Measurements from ENCODE around the gene NPR1.
A peak's percentile ranks its signal among the peaks of the same experiment; 100 is the strongest.
"Not testable (repeated sequence)": the region's sequence is repeated elsewhere in the genome, so short reads cannot be mapped to it uniquely, and the experiment has no call there.

NPR1 gene

GRCh38 chr1:153682730-153683129, 4.2 kb downstream of the NPR1 start:
- DNase-seq, result no peak

DNA sequence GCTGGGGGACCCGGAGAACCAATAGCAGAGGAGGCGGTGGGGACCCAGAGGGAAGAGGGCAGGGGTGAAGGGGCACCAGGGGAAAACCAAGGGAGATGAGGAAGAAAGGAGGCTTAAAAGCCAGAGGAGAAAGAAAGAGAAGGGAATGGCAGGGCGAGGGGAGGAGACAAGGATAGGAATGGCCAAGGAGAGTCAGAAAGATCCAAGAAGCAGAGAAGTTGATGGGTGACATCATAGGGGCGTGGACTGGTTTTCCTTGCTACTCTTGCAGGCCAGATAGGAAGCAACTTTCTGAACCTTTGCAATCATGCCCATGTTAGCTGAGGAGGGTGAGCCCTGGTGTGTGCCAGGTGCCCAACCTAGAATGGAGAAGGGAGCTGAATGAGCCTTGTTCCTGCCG, 5.4 kb downstream of the NPR1 start:
- no peak for DNase-seq

GRCh38 chr1:153684892-153685291, 6.4 kb downstream of the NPR1 start:
- DNase-seq, result no peak

DNA sequence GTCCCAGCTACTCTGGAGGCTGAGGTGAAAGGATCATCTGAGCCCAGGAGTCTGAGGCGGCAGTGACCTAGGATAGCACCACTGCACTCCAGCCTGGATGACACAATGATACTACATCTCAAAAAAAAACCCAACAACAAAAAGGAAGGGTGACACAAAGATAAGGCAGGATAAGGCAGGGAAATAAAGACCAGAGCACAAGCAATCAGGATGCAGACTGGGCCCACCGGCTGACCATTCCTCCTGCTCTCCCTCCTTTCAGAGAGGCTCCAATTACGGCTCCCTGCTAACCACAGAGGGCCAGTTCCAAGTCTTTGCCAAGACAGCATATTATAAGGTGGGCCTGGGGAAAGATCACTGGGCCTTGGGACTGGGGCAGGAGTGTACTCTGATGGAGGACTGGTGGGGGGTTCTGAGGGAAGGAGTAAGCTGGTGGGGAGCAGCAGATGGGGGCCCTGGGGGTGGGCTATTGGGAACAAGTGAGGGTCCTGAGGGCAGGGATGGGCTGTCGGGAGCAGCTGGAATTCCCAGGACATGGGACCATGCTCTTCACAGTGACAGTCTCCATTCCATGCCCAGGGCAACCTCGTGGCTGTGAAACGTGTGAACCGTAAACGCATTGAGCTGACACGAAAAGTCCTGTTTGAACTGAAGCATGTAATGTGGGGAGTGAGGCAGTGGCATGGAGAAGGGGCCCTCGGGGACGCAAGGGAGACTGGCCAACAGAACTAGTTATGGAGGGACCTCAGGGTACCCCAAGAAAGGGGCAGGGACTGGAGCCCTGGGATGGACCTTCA, 7.3 kb downstream of the NPR1 start:
- DNase-seq, result no peak

DNA sequence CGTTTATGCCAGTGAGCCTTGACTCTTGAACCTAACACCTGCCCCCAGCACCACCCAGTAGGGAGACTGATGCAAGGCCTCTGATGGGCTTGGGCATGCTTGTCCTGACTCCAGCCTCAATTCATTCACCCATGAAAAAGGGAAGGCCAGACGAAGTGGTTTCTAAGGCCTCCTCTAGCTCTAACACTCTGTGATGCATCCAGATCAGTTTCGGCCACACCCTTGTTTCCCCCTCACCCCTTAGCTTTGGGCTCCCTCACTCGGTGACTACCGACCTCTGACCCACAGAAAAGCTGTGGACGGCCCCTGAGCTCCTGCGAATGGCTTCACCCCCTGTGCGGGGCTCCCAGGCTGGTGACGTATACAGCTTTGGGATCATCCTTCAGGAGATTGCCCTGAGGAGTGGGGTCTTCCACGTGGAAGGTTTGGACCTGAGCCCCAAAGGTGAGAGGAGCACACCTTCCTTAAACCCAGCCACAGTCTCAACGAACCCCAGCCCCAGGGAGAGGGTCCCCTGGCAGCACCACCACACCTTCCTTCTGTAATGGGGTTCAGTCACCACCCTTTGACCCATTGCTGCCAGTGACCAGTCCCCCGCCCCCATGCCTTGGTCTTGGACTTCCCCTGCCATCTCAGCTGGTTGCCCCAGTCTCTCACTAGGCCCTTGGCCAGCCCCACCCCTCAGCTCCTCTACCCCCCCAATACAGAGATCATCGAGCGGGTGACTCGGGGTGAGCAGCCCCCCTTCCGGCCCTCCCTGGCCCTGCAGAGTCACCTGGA, 9.0 kb downstream of the NPR1 start:
- no peak for DNase-seq

GRCh38 chr1:153688276-153688675, 9.8 kb downstream of the NPR1 start:
- DNase-seq, result no peak

GRCh38 chr1:153688736-153689328, 10.3 kb downstream of the NPR1 start:
- no peak for DNase-seq

- DNase-seq, result no peak
These were observed 15.0 kb downstream of the NPR1 start for GRCh38 chr1:153693466-153693865.

- DNase-seq, result no peak
These were observed 18.3 kb downstream of the NPR1 start for GRCh38 chr1:153696741-153697140.

GRCh38 chr1:153697191-153698019, 18.9 kb downstream of the NPR1 start:
- DNase-seq, result peak; percentile 34

DNA sequence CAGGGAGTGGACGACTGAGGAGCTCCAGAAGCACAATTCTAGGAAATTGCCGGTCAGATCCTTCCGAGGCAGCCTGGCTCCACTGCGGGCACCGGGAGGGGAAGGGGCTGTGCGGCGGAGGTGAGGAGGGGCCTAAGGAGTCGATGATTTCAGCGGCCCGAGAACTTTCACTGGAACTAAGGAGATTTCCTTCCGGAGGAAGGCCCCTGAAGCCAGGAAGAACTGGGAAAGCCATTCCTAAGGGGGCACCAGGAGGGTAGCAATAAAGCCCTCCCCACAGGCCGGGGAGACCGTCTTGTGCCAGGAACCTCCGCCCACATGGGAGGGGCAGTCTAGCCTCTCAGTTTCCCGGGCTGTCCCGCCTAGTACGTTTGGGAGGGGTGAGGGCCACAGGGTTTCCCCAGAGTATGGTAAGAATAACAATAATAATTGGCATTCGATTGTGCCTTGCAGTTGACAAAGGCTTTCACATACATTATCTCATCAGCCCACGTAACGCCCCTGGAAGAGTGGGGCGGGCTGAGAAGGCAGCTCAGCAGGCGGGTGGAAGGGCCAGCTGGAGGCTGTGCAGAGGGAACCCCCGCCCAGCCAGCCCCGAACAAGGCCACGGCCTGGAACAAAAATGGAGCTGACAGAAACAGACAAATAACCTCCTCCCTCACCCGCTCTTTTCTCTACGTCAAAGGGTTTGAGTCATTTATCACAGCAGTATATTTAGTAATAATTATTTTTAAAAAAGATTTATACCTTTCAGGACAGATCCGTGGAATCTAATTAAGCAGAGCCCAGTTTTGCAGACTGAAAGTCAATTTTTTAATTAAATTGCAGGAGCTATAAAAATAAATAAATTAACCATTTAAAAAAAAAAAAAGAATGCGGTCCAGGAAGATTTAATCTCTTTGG, 19.8 kb downstream of the NPR1 start:
- DNase-seq, result peak; percentile 14

- peak; percentile 40 for DNase-seq
These were observed 20.6 kb downstream of the NPR1 start for GRCh38 chr1:153698923-153699714.

GRCh38 chr1:153699768-153700167, 21.3 kb downstream of the NPR1 start:
- DNase-seq, result no peak

- DNase-seq, result no peak
These were observed 27.0 kb downstream of the NPR1 start for GRCh38 chr1:153705484-153705883.

DNA sequence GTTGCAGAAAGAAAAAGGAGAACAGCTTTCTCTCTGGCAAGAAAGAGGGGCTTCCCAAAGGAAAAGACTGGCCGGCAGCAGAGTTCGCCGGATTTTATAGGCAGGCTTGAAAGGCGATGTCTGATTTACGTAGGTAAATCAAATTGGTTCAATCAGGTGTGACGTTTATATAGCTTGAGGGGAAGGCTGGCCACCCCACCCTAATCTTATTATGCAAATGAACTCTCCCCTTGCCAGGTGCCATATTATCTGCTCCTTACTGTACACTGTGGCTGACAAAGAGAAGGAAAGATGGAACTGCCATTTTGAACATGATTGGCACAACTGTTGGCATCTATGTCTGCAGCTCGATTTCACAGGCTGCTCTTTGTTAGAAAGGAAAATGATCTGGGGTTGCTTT, 32.5 kb downstream of the NPR1 start:
- DNase-seq, result no peak

DNA sequence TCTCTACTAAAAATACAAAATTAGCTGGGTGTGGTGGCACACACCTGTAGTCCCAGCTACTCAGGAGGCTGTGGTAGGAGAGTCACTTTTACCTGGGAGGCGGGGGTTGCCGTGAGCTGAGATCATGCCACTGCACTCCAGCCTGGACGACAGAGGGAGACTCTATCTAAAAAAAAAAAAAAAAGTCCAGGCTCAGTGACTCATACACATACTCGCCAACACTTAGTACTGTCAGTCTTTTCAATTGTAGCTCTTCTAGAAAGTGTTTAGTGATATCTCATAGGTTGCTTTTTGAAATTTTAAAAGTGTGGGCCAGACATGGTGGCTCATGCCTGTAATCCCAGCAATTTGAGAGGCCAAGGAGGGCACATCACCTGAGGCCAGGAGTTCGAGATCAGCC, 37.7 kb downstream of the NPR1 start:
- DNase-seq, result not testable (repeated sequence)

GRCh38 chr1:153717330-153717729, 38.8 kb downstream of the NPR1 start:
- no peak for DNase-seq

DNA sequence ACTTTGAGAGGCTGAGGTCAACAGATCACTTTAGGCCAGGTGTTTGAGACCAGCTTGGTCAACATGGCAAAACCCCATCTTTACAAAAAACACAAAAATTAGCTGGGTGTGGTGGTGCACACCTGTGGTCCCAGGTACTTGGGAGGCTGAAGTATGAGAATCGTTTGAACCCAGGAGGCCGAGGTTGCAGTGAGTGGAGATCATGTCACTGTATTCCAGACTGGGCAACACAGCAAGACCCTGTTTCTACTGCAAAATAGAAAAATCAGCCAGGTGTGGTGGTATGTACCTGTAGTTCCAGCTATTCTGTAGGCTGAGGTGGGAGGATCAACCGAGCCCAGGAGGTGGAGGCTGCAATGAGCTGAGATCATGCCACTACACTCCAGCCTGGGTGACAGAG, 45.2 kb downstream of the NPR1 start:
- no peak for DNase-seq

- not testable (repeated sequence) for DNase-seq
These were observed 46.1 kb downstream of the NPR1 start for GRCh38 chr1:153724634-153725033.

DNA sequence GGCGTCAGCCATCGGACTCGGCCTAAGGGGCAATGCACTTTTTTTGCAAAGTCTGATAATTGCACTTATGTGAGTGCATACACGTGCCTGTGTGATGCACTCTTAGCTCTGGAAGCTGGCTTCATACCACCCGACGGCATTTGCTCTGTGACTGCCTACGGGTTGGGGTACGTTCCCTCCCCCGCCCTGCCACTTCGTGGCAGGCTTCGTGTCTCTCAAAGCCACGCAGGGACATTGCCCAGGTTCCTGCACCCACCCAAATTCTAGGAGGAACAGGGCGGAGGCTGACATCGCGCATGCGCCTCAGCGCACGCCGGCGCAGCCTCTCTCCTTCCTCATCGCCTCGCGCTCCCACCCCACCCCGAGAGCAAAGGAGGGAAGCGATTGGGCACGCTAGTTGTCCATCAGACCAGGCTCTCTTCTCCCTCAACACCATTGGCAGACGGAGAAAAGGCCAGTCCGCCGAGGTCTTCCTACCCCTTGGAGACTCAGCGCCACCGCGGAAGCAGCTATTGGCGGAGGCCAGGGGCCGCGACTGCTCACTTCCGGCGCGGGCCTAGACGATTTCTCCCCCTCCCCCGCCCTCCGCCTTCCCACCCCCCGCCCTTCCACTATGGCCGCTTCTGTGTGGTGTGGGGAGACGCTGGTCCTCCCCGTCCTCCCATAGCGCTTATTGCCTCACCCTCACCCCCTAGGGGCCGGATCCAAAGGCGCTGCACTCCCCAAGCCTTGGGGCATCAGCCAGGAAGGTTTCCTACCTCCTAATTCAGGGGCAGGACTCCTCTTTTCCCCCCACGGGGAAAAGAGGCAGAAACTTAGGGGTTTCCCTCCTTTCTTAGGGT, 49.2 kb downstream of the NPR1 start, which contains the start of gene INTS3:
Gene INTS3, plus strand, starts transcription at position 588 of the 842 bp plus-strand sequence. CDS start 585 bp downstream, outside the sequence.
- peak; percentile 100 for DNase-seq

All from fibroblast of skin of abdomen (primary cell).